ELF-1 (cell line): ENCODE results near the gene NEK8.

Experiments
- DNase-seq: peaks from one replicate; pipeline ENCODE4 v3.0.0-alpha.2; 2016; ENCODE audit warnings: low read depth, low spot score

The NEK8 gene

GRCh38 chr17:28728364-28729200, at the start of gene NEK8:
Gene NEK8, plus strand, starts transcription at chr17:28728788. Its CDS starts 26 bp downstream, at chr17:28728814.
- peak; percentile 93 for DNase-seq

- no peak for DNase-seq
Observed at GRCh38 chr17:28682655-28683054, 45.9 kb upstream of the NEK8 start.

DNA sequence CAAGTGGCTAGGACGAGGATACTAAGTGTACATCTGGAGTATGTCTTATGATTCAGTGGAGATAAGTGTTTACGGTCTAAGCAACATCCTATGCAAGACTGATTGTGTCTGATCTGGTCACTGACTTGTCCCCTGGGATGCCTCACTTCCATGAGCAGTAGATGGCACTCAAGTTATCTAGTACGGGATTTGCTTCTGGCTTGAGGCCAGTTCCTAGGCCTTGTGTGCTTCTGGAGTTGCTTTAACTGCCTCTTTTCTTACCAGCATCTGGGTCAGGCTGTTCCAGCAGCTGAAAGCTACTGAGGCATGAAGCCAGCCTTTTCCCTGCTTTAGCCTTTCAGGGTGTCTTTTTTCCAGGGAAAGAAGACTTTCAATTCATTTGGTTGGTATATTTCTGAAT, 43.6 kb upstream of the NEK8 start:
- DNase-seq = no peak

DNA sequence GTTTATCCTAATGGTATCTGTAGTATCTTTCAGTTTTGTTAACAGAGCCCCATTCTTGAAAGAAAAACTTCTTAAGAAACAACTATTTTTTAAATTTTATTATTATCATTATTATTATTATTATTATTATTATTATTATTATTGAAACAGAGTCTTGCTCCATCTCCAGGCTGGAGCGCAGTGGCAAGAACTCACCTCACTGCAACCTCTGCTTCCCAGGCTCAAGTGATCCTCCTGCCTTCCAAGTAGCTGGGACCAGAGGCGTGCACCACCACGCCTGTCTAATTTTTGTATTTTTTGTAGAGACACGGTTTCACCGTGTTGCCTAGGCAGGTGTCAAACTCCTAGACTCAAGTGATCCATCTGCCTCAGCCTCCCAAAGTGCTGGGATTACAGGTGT, 43.2 kb upstream of the NEK8 start:
- no peak for DNase-seq

DNA sequence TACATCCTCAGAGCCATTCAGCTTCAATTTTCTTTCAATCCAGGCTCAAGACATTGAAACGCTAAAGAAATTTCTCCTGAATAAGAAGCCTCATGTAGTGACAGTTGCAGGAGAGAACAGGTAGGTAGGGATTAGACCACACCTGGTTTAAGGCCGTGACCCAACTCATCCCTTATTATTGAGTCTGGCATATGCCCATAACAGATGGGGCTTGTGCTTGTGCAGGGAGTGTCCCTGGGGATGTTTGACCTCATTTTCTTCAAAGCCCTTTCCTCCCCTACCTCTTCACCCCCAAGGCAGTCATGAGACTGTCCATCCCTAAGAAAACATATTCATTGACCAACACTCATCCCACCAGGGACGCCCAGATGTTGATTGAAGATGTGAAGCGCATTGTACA, 42.3 kb upstream of the NEK8 start:
- DNase-seq = no peak

GRCh38 chr17:28688481-28688880, 40.1 kb upstream of the NEK8 start:
- no peak for DNase-seq

- no peak for DNase-seq
Observed at GRCh38 chr17:28689011-28689410, 39.6 kb upstream of the NEK8 start.

- DNase-seq = no peak
Observed at GRCh38 chr17:28693869-28694268, 34.7 kb upstream of the NEK8 start.

DNA sequence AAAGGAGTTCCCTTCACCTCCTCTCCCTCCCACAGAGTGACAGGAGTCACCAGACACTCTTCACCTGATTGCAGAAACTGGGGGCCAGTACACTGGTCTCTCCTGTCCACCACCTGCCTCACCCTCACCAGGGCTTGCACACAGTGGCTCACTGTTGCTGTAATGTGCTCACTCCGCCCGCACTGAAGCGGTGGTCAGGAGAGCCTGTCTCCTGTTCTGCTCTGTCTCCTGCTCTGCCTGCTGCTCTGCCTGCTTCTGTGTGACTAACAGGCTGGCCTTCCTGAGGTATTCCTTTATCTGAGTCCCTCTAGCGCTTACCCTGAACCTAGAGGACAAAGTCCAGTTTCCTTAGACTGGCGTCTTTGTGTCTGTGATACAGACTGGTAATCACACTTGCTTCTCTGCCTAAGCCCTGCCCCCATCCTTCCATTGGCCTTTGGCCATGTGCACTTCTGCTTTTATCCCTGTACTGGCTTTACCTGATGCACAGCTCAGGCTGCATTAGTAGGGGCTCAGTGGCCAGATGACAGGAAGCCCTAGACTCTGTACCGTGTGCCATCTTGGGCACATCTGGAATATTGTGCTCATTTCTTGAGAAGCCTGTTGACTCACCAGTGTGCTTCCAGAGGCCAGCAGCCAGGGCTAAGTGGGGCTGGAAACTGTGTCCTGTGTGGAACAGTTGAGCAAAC, 30.2 kb upstream of the NEK8 start:
- DNase-seq = no peak

- no peak for DNase-seq
Observed at GRCh38 chr17:28700278-28700677, 28.3 kb upstream of the NEK8 start.

DNA sequence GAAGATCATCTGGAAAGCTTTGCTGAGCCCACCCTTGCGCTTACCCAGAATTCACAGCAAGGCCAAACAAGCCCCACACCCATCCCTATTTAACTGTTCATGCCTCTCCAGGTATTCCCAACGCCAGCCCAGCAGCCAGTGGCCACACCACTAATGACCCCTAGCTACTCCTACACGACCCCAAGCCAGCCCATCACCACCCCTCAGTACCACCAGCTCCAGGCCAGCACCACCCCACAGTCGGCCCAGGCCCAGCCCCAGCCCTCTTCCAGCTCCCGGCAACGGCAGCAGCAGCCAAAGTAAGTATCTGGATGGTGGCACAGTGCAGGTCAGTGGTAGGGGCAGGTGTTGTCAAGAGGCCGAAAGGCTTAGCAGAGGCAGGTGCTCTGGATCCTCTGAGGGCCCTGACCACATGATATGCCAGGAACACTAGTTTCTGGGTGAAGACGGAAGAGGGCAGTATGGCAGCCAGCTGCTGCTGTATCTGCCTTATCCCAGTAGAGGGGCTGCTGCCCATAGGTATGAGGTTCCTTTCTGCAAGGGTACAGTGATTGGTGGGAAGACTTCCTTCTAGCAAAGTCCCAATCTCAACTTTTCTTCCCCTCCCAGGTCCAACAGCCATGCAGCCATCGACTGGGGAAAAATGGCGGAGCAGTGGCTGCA, 27.6 kb upstream of the NEK8 start:
- no peak for DNase-seq

GRCh38 chr17:28702026-28702751, 26.4 kb upstream of the NEK8 start:
- no peak for DNase-seq

- DNase-seq = no peak
Observed at GRCh38 chr17:28702752-28703150, 25.8 kb upstream of the NEK8 start.

GRCh38 chr17:28703552-28704218, 24.9 kb upstream of the NEK8 start:
- DNase-seq = no peak

- no peak for DNase-seq
Observed at GRCh38 chr17:28704219-28704858, 24.2 kb upstream of the NEK8 start.

DNA sequence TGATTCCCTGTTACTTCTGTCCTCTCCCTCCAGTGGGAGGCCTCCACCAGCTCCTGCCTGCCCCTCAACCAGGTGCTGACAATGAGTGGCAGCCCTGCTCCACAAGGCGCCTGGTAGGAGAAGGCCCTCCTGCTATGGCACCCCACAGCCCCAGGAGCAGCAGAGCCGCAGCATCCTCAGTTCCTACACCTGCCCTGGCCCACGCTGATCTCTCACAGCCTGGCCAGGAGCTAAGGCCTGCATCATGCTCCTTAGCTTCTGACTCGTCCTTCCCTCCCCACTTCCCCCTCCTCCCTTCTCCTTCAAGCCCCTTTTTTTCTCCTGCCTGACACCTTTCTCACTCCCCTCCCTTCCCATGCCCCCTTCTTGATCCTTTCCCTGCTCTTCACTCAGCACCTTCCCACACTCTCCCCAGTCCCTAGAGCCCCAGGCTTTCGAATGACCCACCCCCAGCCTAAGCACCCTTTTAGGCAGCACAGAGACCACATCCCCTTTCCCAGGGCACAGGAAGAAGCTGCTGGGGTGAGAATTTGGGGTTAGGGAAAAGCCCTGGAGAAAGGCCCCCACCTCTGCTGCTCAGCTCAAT, 23.4 kb upstream of the NEK8 start:
- DNase-seq = no peak

GRCh38 chr17:28705728-28706334, 22.8 kb upstream of the NEK8 start:
- no peak for DNase-seq

DNA sequence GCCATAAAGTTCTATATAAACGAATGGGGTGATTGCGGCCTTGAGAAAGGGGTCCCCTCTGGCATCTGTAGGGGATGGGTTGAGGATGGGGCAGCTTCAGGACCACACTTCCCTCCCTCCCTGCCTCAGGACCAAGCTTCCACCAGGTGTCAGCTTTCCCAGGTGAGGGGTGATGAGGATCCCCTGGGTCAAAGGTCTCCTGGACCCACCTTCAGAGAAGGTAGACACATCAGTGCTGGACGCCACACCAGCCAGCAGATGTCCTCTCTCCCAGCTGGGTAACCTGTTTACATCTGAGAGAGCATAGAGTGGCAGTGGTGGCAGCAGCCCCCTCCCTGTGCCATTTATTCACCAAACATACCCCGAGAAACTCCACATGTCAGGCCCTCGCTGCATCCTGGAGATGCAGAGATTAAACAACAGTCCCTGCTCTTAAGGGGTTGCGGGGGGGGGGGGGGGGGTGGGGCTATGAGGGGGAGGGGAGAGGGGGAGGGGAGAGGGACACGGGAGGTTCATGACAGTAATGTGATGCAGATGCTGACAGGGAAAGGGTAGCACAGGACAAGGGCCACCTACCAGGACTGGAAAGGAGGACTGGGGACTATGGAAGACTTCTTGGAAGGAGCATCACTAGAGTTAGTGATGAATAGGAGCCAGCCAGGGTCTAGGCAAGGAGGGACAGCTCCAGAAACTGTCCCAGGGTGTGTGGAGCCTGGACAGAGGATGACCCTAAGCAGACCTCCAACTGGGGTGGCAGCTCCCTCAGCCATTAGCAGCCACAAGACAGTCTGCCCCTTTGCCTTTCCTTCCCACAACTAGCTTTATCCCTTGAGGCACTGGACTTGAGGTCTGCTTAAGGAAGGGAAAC, 21.9 kb upstream of the NEK8 start:
- DNase-seq = no peak

- DNase-seq = no peak
Observed at GRCh38 chr17:28707339-28707720, 21.3 kb upstream of the NEK8 start.
